HG02870 (cell line): ENCODE measurements around the gene UBQLN3.

Experiments used
- ATAC-seq: cut with Tn5 transposase; IDR thresholded peaks from one replicate; pipeline ENCODE4 v1.9.1; 2021; ENCODE audit warnings: mild to moderate bottlenecking, moderate library complexity; ENCODE audit not compliant: unreplicated experiment

UBQLN3 gene

GRCh38 chr11:5509803-5510202 is at the start of gene UBQLN3:
UBQLN3 (minus strand) TSS chr11:5509957; CDS start chr11:5509558, 399 bp downstream.
- ATAC-seq: no peak

- ATAC-seq: no peak
Observed at GRCh38 chr11:5557751-5558150, 48.0 kb upstream of the UBQLN3 start.

GRCh38 chr11:5556596-5557188 is 46.9 kb upstream of the UBQLN3 start:
- ATAC-seq: no peak

DNA sequence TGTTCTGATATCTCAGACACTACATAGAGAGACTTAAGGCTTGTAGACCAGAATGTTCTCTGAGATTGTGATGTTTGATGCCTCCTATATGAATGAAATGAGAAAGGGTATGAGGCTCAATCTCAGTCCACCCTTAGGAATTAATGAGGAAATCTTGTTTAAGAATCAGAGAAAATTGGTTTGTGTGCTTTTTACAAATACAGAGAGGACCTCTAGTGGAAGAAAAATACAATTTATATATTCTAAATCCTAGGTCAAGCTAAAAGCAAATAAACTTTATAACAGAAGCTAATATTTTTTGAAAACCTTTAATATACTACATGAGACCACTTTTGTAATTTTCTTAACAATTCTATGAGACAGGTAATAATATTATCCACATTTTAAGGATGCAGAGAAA is 43.6 kb upstream of the UBQLN3 start:
- no peak for ATAC-seq

- ATAC-seq: no peak
Observed at GRCh38 chr11:5550440-5551095, 40.8 kb upstream of the UBQLN3 start.

- no peak for ATAC-seq
Observed at GRCh38 chr11:5548440-5548839, 38.7 kb upstream of the UBQLN3 start, which contains the start of gene OR52H1. OR52H1 (minus strand) TSS chr11:5548540; CDS start chr11:5545505, 3,035 bp downstream.

DNA sequence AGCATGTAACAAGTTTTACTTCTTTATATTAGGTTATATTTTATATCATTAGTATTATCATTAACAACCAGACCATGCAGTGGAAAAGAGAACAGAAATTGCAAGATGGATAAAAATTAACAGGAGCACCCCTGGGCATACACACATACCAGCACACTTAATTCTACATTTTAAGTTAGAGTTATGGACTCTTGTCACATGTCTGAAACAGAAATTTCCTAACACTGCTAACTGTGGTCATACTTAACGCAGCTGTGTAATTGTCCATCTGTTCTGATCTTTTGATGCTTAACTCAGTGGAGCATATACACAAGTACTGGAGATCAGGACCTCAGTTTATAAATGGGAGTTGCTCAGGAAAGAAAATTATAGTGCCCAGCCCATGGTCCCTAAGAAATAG is 38.2 kb upstream of the UBQLN3 start:
- ATAC-seq: no peak

GRCh38 chr11:5546457-5546856 is 36.7 kb upstream of the UBQLN3 start:
- no peak for ATAC-seq

DNA sequence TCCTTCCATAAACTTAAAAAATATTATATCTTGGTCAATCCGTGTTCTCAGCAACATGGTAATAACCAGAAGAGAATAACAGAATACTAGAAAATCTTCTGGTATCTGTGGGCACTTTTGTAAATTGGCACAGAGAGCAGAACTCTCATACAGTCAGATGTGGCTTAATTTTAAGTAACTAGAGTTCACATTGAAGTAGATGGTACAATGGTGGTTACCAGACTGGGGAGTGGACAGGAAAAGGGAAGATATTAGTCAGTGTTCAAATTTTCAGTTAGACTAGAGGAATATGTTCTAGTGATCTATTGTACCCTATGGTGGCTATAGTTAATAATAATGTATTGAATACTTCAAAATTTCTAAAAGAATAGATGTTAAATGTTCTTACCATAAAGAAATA is 31.7 kb upstream of the UBQLN3 start:
- no peak for ATAC-seq

GRCh38 chr11:5536482-5536881 is 26.7 kb upstream of the UBQLN3 start:
- ATAC-seq: no peak

DNA sequence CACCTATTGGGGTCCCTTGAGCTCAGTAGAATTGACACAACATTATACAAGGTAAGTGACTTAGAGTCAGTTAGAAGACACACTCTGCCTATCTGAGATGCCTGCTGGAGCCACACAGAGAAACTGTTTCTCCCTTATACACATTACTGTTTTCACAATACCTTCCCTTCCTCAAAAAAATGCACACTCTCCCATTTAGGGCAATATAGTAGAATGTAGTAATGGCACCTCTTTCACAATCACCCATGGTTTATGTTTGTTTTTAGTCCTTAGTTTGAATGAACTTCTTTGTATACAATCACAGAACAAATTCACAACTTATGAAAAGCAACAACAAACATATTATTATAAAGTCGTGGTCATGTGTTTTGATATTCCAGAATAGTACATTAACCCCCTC is 24.3 kb upstream of the UBQLN3 start:
- no peak for ATAC-seq

- no peak for ATAC-seq
Observed at GRCh38 chr11:5531053-5531831, 21.5 kb upstream of the UBQLN3 start.

- no peak for ATAC-seq
Observed at GRCh38 chr11:5528495-5528894, 18.7 kb upstream of the UBQLN3 start.

- ATAC-seq: no peak
Observed at GRCh38 chr11:5527716-5528115, 18.0 kb upstream of the UBQLN3 start.

GRCh38 chr11:5524756-5525155 is 15.0 kb upstream of the UBQLN3 start:
- no peak for ATAC-seq

DNA sequence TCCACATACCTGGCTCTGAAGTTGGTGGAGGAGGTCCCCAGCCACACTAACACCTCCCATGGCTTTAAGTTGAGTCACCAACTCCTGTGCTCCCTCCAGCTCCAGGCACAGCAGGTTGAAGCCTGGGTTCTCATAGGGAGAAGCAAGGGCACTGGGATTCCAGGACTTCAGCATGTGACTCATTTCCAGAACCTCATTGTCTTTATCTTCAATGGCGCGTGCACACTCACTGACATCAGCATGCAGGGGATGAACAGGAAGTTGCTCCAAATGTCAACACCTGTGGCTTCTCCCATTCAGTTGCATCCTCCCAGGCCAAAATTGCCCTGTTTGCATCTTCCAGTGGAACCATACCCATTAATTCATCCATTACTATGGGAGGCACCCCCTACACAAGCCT is 12.6 kb upstream of the UBQLN3 start:
- no peak for ATAC-seq

- ATAC-seq: no peak
Observed at GRCh38 chr11:5521540-5521939, 11.8 kb upstream of the UBQLN3 start.

DNA sequence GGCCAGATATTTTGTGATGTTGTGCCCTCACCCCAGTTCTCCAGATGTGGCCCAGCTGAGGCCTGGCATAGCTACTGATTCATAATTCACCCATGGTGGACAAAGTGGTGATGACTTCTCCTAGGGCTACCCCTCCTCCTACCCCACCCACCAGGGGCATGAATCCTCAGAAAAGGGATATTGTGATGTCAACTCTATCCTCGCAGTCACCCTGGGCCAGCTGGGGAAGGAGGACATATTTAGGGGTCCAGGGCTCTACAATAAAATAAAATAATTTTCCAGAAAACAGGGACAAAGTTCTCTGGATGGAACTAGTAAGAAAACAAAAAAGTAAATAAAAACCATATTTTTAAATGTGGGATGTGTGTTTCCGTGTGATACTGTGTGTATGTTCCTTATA is 6.8 kb upstream of the UBQLN3 start, which contains the start of gene UBQLNL:
Gene UBQLNL (minus strand): TSS at position 101 of the 400 bp plus-strand sequence. CDS start 258 bp downstream, outside the sequence.
- no peak for ATAC-seq

GRCh38 chr11:5514841-5515240 is 5.1 kb upstream of the UBQLN3 start:
- no peak for ATAC-seq

- ATAC-seq: no peak
Observed at GRCh38 chr11:5508605-5509004, 1.2 kb downstream of the UBQLN3 start.

GRCh38 chr11:5507933-5508305 is 1.8 kb downstream of the UBQLN3 start:
- ATAC-seq: no peak
